Measurements from ENCODE around the gene PEX1. TPM values are rescaled to one million over a fixed set of nuclear protein-coding genes. Genes with fewer than 3 reads are reported as not detected.

The PEX1 gene
- total RNA-seq, result 10 to 100 TPM; 17.2 to 29.6 (median 23.1) TPM

DNA sequence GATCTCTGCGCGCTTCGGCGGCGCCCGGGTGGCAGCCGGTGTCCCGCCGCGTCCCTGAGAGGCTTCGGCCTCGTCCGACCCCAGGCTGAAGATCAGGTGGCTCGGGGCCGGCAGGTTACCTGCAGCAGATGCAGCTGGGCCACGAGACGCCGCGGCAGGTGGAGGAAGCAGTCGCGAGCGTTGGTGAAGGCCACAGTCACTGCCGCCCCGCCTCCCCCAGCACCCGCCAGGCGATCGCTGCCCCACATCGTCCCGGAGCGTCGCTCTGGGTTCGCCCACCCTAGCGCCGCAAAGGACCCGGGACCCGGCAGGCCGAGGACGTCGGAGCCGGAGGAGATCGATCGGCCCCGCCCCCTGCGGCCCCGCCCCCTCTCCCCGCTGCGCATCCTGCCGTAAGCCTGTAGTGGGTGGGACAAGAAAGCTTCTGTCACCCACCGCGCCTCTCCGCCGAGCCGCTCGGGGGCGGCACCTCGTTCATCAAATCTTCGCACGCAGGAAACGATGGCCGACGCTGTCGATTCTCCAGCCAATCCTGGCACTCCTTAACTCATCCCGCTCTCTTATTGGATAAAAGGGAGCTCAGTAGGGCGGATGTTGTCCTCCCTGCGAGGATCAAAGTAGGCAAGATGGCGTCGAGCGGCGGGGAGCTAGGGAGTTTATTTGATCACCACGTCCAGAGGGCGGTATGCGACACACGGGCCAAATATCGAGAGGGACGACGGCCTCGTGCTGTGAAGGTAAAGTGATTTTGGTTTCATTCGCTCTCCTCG lies at the start of gene PEX1, which contains the start of gene RBM48:
Gene PEX1 (minus strand): TSS at position 333 of the 770 bp plus-strand sequence. CDS start 85 bp downstream, at position 248.
Gene RBM48 (plus strand): TSS at position 608 of the 770 bp plus-strand sequence. CDS start 19 bp downstream, at position 627.
- WGBS, 2 donors (ENCODE audit: low coverage in 1 of 2), result 0% methylated on average over 15 to 43 of the region's 79 CpGs
- peak; percentile 97 for DNase-seq
- Histone ChIP-seq H3K9me3 (no peaks in the 10 kb centered on the region), H3K4me1 (peaks cover 6 to 24% (median 14%) of the 10 kb centered on the region in 4 donors), H3K4me3 (peak within 1 kb of the TSS; percentile 59 to 96 (median 82)), H3K27ac (peak within 1 kb of the TSS; percentile 86 to 94 (median 90)), H3K36me3 (peaks cover 0 to 32% (median 10%) of the 10 kb centered on the region in 4 donors), H3K27me3 (no peaks in the 10 kb centered on the region)
- intact Hi-C loops (cut with DNase I; ENCODE audit: low total_unique reads), result loop anchor here (10.0 kb wide), 1 partner anchor 526 kb away; no protein-coding TSS in a partner anchor
- in situ Hi-C loops (cut with MboI; ENCODE audit: low pct_ligation_motif_present in 1 of 4, low pct_unique_long_range_greater_than_20kb in 1 of 4, low sequenced_read_pairs in 3 of 4), result no loop called here
- TF ChIP-seq POLR2AphosphoS5 (IDR thresholded peaks at IDR 0.05), result peak in 2 of 3 donors; percentile 67 to 74
- TF ChIP-seq EP300 (IDR thresholded peaks at IDR 0.05; ENCODE audit: low read depth), result no peak
- TF ChIP-seq POLR2A (IDR thresholded peaks at IDR 0.05), result peak; percentile 66
- TF ChIP-seq, protein P1, sequence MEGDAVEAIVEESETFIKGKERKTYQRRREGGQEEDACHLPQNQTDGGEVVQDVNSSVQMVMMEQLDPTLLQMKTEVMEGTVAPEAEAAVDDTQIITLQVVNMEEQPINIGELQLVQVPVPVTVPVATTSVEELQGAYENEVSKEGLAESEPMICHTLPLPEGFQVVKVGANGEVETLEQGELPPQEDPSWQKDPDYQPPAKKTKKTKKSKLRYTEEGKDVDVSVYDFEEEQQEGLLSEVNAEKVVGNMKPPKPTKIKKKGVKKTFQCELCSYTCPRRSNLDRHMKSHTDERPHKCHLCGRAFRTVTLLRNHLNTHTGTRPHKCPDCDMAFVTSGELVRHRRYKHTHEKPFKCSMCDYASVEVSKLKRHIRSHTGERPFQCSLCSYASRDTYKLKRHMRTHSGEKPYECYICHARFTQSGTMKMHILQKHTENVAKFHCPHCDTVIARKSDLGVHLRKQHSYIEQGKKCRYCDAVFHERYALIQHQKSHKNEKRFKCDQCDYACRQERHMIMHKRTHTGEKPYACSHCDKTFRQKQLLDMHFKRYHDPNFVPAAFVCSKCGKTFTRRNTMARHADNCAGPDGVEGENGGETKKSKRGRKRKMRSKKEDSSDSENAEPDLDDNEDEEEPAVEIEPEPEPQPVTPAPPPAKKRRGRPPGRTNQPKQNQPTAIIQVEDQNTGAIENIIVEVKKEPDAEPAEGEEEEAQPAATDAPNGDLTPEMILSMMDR (IDR thresholded peaks at IDR 0.05), result peak in 2 of 5 experiments; percentile 26 to 28

DNA sequence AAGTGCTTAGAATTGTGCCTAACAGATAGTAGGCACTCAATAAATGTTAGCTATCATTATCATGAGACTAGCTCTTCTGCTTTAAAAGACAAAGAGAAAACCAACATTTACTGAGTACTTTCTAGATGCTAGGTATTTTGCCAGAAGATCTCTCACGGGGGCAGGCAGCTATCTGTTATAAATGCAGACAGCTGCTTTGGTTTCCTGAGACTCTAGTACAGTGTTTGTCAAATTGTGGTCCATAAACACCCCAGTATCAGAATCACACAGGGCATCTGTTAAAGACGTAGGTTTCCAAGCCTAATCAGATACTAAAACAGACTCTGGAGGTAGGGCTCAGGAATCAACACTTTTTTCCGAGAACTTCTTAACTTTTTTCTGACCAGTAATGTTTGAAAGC lies 48.0 kb upstream of the PEX1 start:
- WGBS, 2 donors (ENCODE audit: low coverage in 1 of 2), result 85 to 95% methylated on average over 2 to 3 of the region's 3 CpGs
- intact Hi-C loops (cut with DNase I; ENCODE audit: low total_unique reads) (no loop called here), in situ Hi-C loops (cut with MboI; ENCODE audit: low pct_ligation_motif_present in 1 of 4, low pct_unique_long_range_greater_than_20kb in 1 of 4, low sequenced_read_pairs in 3 of 4) (no loop called here)
- Histone ChIP-seq H3K4me1 (no peaks in the 10 kb centered on the region), H3K36me3 (peaks cover 0 to 73% (median 33%) of the 10 kb centered on the region in 4 donors), H3K9me3 (no peaks in the 10 kb centered on the region), H3K27ac (no peak overlapping the region), H3K27me3 (no peaks in the 10 kb centered on the region), H3K4me3 (no peak overlapping the region)
- no peak for TF ChIP-seq POLR2AphosphoS5 (IDR thresholded peaks at IDR 0.05)
- no peak for TF ChIP-seq POLR2A (IDR thresholded peaks at IDR 0.05)
- no peak for TF ChIP-seq EP300 (IDR thresholded peaks at IDR 0.05; ENCODE audit: low read depth)
- TF ChIP-seq, protein P1 (IDR thresholded peaks at IDR 0.05), result no peak
- no peak for DNase-seq

DNA sequence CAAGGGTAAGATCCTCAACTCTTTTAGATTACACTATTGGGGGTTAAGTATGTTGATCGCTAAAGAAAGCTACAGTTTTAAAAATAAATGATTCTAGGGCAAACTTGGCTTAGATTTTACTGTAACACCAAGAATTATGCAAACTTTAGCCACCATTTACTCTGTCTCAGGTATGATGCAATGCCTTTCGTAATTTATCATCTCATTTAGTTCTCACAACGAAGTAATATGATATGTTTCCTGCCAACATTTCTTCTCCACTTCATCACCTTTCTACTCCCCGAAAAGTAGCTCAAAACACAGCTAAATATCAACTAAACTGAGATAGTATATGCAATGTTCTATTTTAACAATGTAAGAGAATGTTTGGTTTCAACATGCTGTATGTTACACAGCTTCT lies 40.8 kb upstream of the PEX1 start:
- H3K27ac ChIP-seq, result no peak overlapping the region
- no peak overlapping the region for H3K4me3 ChIP-seq
- no peak for DNase-seq
- H3K4me1 ChIP-seq, result no peaks in the 10 kb centered on the region
- TF ChIP-seq EP300 (IDR thresholded peaks at IDR 0.05; ENCODE audit: low read depth), result no peak
- TF ChIP-seq POLR2AphosphoS5 (IDR thresholded peaks at IDR 0.05), result no peak
- TF ChIP-seq, protein P1 (IDR thresholded peaks at IDR 0.05), result no peak
- TF ChIP-seq POLR2A (IDR thresholded peaks at IDR 0.05), result no peak
- no peaks in the 10 kb centered on the region for H3K27me3 ChIP-seq
- in situ Hi-C loops (cut with MboI; ENCODE audit: low pct_ligation_motif_present in 1 of 4, low pct_unique_long_range_greater_than_20kb in 1 of 4, low sequenced_read_pairs in 3 of 4) (no loop called here), intact Hi-C loops (cut with DNase I; ENCODE audit: low total_unique reads) (no loop called here)
- peaks cover 0 to 64% (median 29%) of the 10 kb centered on the region in 4 donors for H3K36me3 ChIP-seq
- H3K9me3 ChIP-seq, result no peaks in the 10 kb centered on the region
- WGBS, 2 donors (ENCODE audit: low coverage in 1 of 2), result 78 to 95% methylated on average over 4 of the region's 4 CpGs

DNA sequence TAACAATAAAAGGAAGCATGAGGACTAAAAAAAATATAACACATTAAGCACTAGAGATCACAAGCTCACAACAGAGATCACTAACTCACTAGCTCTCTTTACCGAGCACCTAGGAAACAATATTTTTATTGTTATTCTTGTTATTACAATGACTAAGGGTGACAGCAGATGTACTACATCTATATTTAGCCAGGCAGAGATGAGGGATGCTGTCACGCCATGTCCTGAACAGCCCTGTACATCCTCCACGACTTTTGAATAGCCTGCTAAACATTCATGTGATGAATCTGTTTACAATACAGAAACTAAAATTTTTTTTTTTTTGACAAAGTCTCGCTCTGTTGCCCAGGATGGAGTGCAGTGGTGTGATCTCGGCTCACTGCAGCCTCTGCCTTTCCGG lies 39.1 kb upstream of the PEX1 start:
- WGBS, 2 donors (ENCODE audit: low coverage in 1 of 2), result 84 to 89% methylated on average over 3 to 6 of the region's 6 CpGs
- in situ Hi-C loops (cut with MboI; ENCODE audit: low pct_ligation_motif_present in 1 of 4, low pct_unique_long_range_greater_than_20kb in 1 of 4, low sequenced_read_pairs in 3 of 4), result no loop called here
- Histone ChIP-seq H3K4me3 (no peak overlapping the region), H3K27me3 (no peaks in the 10 kb centered on the region), H3K9me3 (no peaks in the 10 kb centered on the region), H3K4me1 (no peaks in the 10 kb centered on the region), H3K36me3 (peaks cover 0 to 53% (median 26%) of the 10 kb centered on the region in 4 donors), H3K27ac (no peak overlapping the region)
- TF ChIP-seq POLR2AphosphoS5 (IDR thresholded peaks at IDR 0.05) (no peak), POLR2A (IDR thresholded peaks at IDR 0.05) (no peak), EP300 (IDR thresholded peaks at IDR 0.05; ENCODE audit: low read depth) (no peak)
- TF ChIP-seq, protein P1 (IDR thresholded peaks at IDR 0.05), result no peak
- intact Hi-C loops (cut with DNase I; ENCODE audit: low total_unique reads), result no loop called here
- no peak for DNase-seq

All from transverse colon (tissue), 4 donors.